ENCODE results near the gene GSN.

DNA sequence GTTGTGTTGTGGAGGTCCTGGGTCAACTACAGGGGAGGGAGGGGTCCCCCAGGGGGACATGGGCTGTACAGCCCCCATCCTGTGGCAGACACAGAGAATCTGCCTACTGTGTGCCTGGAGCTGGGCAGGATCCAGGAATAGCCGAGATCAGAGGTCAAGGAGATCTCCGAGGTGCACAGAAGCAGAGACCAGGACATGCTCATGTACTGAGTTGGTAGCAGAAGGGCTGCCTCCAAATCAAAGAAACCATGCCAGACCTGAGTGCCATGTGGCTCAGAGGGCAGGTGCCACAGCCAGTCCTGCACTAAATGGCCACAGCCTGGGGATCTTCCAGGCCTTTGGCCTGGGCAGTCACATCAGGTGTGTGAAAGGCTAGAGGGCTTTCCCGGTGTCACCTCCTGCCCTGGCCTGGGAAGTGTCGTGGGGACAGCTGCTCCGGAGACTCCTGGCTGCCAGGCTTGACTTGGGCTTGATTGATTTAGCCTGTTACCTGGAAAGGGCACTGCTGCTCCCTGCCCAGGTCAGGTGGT lies 27.8 kb downstream of the GSN start:
- TF ChIP-seq, protein P1, sequence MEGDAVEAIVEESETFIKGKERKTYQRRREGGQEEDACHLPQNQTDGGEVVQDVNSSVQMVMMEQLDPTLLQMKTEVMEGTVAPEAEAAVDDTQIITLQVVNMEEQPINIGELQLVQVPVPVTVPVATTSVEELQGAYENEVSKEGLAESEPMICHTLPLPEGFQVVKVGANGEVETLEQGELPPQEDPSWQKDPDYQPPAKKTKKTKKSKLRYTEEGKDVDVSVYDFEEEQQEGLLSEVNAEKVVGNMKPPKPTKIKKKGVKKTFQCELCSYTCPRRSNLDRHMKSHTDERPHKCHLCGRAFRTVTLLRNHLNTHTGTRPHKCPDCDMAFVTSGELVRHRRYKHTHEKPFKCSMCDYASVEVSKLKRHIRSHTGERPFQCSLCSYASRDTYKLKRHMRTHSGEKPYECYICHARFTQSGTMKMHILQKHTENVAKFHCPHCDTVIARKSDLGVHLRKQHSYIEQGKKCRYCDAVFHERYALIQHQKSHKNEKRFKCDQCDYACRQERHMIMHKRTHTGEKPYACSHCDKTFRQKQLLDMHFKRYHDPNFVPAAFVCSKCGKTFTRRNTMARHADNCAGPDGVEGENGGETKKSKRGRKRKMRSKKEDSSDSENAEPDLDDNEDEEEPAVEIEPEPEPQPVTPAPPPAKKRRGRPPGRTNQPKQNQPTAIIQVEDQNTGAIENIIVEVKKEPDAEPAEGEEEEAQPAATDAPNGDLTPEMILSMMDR (IDR thresholded peaks at IDR 0.05), result no peak
- TF ChIP-seq POLR2AphosphoS5 (IDR thresholded peaks at IDR 0.05) (no peak), POLR2A (IDR thresholded peaks at IDR 0.05) (no peak)

All from breast epithelium (tissue), 3 donors.